Measurements from ENCODE around the gene ANKH.

The ANKH gene

DNA sequence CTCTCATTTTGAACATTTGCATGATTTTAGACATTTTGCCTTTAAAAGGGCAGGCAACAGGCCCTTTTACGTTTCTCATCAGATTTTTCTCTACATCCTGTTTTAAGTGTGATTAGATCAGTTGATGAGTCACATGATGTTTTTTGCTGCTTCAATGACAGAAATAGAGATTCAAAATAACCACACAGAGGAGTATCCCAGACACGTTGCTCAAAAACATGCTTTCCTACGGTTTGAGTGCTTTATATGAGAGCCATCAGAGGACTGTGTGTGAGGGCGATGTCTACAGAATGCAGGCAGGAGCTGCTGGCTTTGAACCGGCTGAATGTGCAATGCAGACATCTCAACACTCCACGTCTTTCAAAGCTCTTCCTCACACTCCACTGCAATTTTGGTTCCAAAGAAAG lies 165.0 kb downstream of the ANKH start:
- no peak for TF ChIP-seq POLR2A (IDR thresholded peaks at IDR 0.05; ENCODE audit: low read depth, low read length)
- FAIRE-seq (no peak), DNase-seq (ENCODE audit: insufficient read length, low spot score) (no peak)

DNA sequence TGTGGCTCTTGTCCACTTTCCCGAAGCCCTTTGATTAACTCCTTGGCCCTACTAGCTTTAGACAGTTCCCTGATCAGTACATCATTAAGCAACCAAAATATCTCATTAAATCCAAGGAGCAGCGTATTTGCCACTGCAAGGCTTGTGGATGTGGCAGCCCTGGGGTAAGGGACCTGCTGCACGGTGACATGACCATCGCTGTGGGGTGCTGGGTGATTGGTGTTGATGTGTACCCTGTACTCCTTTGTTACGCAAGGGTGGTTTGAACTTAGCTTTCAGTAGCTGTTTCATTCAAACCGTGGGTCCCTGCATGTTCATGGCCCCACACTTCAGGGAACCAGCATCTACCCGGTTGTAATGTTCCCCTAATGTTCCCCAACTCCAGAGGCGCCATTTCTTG lies 166.0 kb downstream of the ANKH start:
- no peak for FAIRE-seq
- no peak for TF ChIP-seq POLR2A (IDR thresholded peaks at IDR 0.05; ENCODE audit: low read depth, low read length)

DNA sequence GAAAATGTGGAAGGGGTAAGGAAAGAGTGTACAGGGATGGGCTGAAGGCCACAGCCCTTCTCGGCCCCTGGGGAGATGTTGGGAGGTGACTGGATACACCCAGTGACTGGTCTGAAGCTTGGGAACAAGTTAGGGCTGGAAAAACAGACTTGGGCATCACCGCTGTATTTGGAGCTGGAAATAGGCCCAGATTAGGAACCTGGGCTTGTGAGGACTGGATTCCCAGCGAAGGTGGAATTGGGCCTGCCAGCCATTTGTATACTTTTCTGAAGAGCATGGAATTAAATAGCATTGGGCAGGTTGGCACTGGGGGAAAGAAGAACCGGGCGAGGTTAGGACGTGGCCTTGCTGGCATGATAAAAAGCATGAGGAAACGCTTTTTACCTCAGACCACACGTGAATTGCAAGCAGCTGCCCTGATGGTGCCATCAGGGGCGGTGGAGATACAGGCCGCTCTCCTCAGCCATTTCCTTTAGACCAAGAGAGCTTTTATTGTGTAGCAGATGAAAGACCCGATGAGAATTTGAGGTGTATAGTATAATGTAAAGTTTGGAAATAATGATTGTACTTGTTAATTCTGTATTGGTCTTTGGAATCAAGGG lies 169.2 kb downstream of the ANKH start:
- FAIRE-seq: no peak
- no peak for DNase-seq (ENCODE audit: insufficient read length, low spot score)
- no peak for TF ChIP-seq POLR2A (IDR thresholded peaks at IDR 0.05; ENCODE audit: low read depth, low read length)

More for the DNA sequence above, 166.0 kb downstream of the ANKH start:
- no peak for DNase-seq (ENCODE audit: insufficient read length, low spot score)

- no peak for DNase-seq (ENCODE audit: insufficient read length, low spot score)
- no peak for FAIRE-seq
- TF ChIP-seq POLR2A (IDR thresholded peaks at IDR 0.05; ENCODE audit: low read depth, low read length): no peak
Observed at GRCh38 chr5:14701556-14701955, 170.0 kb downstream of the ANKH start.

DNA sequence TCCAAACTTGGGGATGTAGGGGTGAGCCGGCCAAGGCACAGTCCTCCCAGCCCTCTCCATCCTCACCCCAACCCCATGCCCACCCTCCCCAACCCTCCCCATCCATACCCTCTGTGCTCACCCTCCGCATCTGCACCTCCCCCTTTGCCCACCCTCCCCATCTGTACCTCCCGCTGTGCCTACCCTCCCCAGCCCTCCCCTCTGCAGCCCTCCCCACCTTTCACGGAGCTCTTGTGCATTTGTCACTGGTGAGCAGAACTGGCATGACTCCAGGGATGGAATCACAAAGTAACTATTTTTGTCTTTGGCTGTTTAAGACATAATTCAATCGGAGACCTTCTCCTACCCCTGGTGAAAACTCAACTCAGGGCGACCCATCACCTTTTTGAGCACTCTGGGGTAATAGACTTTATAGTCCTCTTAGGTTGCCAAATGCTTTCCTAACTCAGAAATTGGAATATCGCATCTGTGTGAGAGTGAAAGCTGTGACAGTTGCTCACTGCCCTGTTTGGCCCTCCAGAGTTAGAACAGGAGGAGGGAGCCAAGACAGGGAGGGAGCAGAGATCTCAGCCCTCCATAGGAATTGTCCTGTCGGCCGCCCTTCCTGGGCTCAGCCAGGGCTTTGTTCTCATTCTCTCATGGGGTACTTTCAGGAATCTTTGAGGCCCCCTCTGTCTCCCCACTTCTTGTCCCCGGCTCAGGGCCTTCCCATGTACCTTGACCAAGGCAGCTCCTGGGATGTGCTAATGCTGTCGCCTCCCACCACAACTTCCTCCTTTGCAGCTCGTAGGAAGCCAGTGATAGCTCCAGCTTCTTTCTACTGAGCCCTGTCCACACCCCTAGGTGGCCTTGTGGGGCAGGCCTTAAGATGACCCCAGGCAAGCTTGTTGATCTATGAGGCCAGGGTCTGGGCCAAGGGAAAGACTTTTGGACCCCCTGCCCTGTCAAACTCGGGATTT lies 170.8 kb downstream of the ANKH start:
- no peak for FAIRE-seq
- DNase-seq (ENCODE audit: insufficient read length, low spot score): no peak
- no peak for TF ChIP-seq POLR2A (IDR thresholded peaks at IDR 0.05; ENCODE audit: low read depth, low read length)

- DNase-seq (ENCODE audit: insufficient read length, low spot score) (no peak), FAIRE-seq (no peak)
- no peak for TF ChIP-seq POLR2A (IDR thresholded peaks at IDR 0.05; ENCODE audit: low read depth, low read length)
Observed at GRCh38 chr5:14699807-14700400, 171.7 kb downstream of the ANKH start.

- FAIRE-seq (no peak), DNase-seq (ENCODE audit: insufficient read length, low spot score) (no peak)
- TF ChIP-seq POLR2A (IDR thresholded peaks at IDR 0.05; ENCODE audit: low read depth, low read length): no peak
Observed at GRCh38 chr5:14699159-14699558, 172.4 kb downstream of the ANKH start.

- DNase-seq (ENCODE audit: insufficient read length, low spot score) (no peak), FAIRE-seq (no peak)
- no peak for TF ChIP-seq POLR2A (IDR thresholded peaks at IDR 0.05; ENCODE audit: low read depth, low read length)
Observed at GRCh38 chr5:14698495-14698894, 173.1 kb downstream of the ANKH start.

GRCh38 chr5:14696851-14697250 lies 174.7 kb downstream of the ANKH start:
- no peak for DNase-seq (ENCODE audit: insufficient read length, low spot score)
- TF ChIP-seq POLR2A (IDR thresholded peaks at IDR 0.05; ENCODE audit: low read depth, low read length): no peak
- no peak for FAIRE-seq

GRCh38 chr5:14696057-14696456 lies 175.5 kb downstream of the ANKH start:
- FAIRE-seq (no peak), DNase-seq (ENCODE audit: insufficient read length, low spot score) (no peak)
- no peak for TF ChIP-seq POLR2A (IDR thresholded peaks at IDR 0.05; ENCODE audit: low read depth, low read length)

DNA sequence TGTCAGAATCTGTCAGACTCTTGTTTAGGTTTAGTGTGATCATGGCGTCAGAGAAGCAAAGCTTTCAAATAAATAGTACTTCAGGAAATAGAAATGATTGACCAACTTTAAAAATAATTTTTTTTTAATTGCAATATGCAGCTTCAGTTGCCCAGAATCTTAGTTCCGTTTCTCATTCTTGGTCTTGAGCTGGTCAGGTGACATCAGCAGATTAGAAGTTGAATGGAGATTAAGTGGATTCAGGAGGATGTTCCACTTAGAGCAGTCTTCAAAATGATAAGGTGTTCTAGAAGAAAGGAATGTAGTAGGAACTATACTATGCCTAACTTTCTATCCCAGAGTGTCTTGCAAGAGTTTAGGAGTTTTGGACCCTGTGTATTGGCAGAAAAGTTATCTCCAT lies 176.4 kb downstream of the ANKH start:
- TF ChIP-seq POLR2A (IDR thresholded peaks at IDR 0.05; ENCODE audit: low read depth, low read length): no peak
- FAIRE-seq (no peak), DNase-seq (ENCODE audit: insufficient read length, low spot score) (no peak)

GRCh38 chr5:14693070-14693469 lies 178.5 kb downstream of the ANKH start:
- FAIRE-seq: no peak
- DNase-seq (ENCODE audit: insufficient read length, low spot score): no peak
- no peak for TF ChIP-seq POLR2A (IDR thresholded peaks at IDR 0.05; ENCODE audit: low read depth, low read length)

DNA sequence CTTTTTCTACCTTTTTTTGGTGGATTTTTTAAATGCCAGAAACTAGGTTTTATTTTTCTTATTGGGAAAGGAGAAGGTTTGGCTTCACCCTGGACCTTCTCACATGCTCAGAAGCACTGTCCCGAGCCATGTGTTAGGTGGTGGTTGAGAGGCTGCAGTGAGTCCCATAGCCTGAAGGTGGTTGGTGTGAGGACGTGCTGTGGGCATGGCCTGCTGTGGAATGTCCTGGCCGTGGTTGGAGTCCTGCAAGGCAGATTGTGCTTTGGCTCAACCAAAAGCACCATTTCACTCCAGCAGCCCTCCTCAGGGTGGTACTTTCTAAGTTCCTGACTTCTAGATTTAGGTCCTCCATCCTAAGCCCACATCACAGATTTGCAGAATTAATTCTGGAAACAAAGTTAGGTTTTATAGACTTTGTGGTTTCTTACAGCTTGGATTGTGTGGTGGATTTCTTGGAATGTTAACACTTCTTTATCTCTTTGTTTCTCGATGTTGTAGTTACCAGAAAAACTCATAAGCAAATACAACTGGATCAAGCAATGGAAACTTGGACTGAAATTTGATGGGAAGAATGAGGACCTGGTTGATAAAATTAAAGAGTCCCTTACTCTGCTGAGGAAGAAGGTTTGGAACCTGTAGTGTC lies 184.4 kb downstream of the ANKH start:
- no peak for FAIRE-seq
- TF ChIP-seq POLR2A (IDR thresholded peaks at IDR 0.05; ENCODE audit: low read depth, low read length): no peak
- DNase-seq (ENCODE audit: insufficient read length, low spot score): no peak

DNA sequence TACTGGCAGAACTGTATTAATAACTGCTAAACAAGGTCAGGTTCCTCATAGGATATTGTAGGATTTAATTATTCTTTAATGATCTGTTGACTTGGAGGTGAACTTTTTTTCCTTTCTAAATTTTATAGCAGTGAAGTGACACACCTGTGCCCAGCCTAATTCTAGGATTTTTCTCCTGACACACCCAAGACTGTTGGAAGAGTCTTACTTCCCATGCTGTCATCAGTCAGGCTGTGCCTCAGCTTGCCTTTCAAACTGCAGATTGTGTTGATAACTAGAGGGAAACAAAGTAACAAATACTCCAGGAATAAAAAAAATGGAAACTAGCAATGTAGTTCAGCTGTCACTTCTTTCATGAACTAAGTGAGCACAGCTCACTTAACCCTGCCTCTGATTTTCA lies 185.1 kb downstream of the ANKH start:
- DNase-seq (ENCODE audit: insufficient read length, low spot score): no peak
- TF ChIP-seq POLR2A (IDR thresholded peaks at IDR 0.05; ENCODE audit: low read depth, low read length): no peak
- FAIRE-seq: no peak
